Calu3 (cell line): ENCODE measurements around the gene ANO2. TPM values are rescaled to one million over a fixed set of nuclear protein-coding genes. Genes with fewer than 3 reads are reported as not detected.

ENCODE experiments used
- BruUV-seq: library from RNA; stranded (reverse); fragments of 400-500 nt; replicated peaks from 2 replicates; lab custom pipeline; 2021; lab: Mats Ljungman, UMichigan
- CTCF ChIA-PET: fragments of 300-600 bp; sonication (Branson Sonifier 250); formaldehyde crosslinking; loops from one replicate; lab custom pipeline; 2022; ENCODE audit warnings: antibody characterized with exemption; lab: Charles Lee
- DNase-seq: peaks from one replicate; pipeline ENCODE4 v3.0.0; 2022
- H3K27ac Mint-ChIP-seq: one replicate; pipeline ENCODE4 v1.8.0; 2022; ENCODE audit warnings: mixed read lengths; ENCODE audit not compliant: unreplicated experiment
- H3K27me3 Mint-ChIP-seq: one replicate; pipeline ENCODE4 v1.8.0; 2022; ENCODE audit warnings: mixed read lengths; ENCODE audit not compliant: unreplicated experiment
- H3K36me3 Mint-ChIP-seq: one replicate; pipeline ENCODE4 v1.8.0; 2022; ENCODE audit warnings: mild to moderate bottlenecking, moderate library complexity, mixed read lengths; ENCODE audit not compliant: insufficient read depth, unreplicated experiment
- H3K4me1 Mint-ChIP-seq: one replicate; pipeline ENCODE4 v1.8.0; 2022; ENCODE audit warnings: mild to moderate bottlenecking, low read depth, mixed read lengths; ENCODE audit not compliant: unreplicated experiment
- H3K4me3 Mint-ChIP-seq: one replicate; pipeline ENCODE4 v1.8.0; 2022; ENCODE audit warnings: mild to moderate bottlenecking, low read depth, moderate library complexity, mixed read lengths; ENCODE audit not compliant: unreplicated experiment
- H3K9me3 Mint-ChIP-seq: one replicate; pipeline ENCODE4 v1.8.0; 2022; ENCODE audit warnings: low read depth, mixed read lengths; ENCODE audit not compliant: unreplicated experiment
- intact Hi-C: fragments of 100-400 bp; cut with micrococcal nuclease; formaldehyde crosslinking; loops from one replicate; pipeline ENCODE4 v1.10.0; 2022; ENCODE audit not compliant: unreplicated experiment
- total RNA-seq: library from RNA; stranded (reverse); gene quantifications from 2 replicates; pipeline ENCODE4 v1.2.3, GENCODE V29; 2022
- TF ChIP-seq, protein P1 (sequence below): fragments of 200-600 bp; IDR thresholded peaks from one replicate; pipeline ENCODE4 v1.8.0; 2022; ENCODE audit warnings: antibody characterized with exemption; ENCODE audit not compliant: unreplicated experiment

ANO2 gene
- total RNA-seq, 1 experiment from 2014 or later, result not detected

DNA sequence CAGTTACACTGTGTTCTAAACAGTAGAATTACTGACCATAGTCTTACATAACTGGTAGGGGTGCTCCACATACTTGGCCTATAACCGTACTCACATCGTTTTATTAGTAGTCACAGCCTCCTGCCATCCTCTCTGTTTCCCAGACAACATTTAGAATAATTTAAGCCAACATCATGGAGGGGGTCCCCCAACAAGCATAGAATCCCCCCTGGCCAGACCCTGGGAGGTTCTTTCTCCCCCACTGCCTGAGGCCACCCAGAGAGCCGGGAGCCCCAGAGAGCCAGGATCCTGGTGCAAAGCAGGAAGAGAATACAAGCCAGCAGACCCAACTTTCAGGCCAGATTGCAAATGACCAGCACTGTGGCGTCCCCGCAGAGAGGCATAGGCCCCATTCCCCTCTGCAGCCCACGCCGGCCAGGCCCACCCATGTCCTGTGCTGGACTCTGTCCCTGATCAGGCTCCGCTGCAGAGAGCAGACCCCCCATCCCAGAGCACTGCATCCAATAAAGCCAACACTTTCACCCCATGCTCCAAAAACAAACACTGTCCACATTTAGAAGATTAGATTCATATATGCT is 317.9 kb downstream of the ANO2 start:
- no peak overlapping the region for H3K27ac Mint-ChIP-seq
- no TSS peak for BruUV-seq
- H3K4me3 Mint-ChIP-seq, result no peak overlapping the region
- TF ChIP-seq, protein P1, sequence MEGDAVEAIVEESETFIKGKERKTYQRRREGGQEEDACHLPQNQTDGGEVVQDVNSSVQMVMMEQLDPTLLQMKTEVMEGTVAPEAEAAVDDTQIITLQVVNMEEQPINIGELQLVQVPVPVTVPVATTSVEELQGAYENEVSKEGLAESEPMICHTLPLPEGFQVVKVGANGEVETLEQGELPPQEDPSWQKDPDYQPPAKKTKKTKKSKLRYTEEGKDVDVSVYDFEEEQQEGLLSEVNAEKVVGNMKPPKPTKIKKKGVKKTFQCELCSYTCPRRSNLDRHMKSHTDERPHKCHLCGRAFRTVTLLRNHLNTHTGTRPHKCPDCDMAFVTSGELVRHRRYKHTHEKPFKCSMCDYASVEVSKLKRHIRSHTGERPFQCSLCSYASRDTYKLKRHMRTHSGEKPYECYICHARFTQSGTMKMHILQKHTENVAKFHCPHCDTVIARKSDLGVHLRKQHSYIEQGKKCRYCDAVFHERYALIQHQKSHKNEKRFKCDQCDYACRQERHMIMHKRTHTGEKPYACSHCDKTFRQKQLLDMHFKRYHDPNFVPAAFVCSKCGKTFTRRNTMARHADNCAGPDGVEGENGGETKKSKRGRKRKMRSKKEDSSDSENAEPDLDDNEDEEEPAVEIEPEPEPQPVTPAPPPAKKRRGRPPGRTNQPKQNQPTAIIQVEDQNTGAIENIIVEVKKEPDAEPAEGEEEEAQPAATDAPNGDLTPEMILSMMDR, result no peak
- peaks cover 6% of the 10 kb centered on the region for H3K9me3 Mint-ChIP-seq
- intact Hi-C loops, result no loop called here
- H3K27me3 Mint-ChIP-seq, result peaks cover 35% of the 10 kb centered on the region
- H3K36me3 Mint-ChIP-seq, result no peaks in the 10 kb centered on the region
- H3K4me1 Mint-ChIP-seq, result no peaks in the 10 kb centered on the region
- CTCF ChIA-PET, result no interaction called here
- no peak for DNase-seq

DNA sequence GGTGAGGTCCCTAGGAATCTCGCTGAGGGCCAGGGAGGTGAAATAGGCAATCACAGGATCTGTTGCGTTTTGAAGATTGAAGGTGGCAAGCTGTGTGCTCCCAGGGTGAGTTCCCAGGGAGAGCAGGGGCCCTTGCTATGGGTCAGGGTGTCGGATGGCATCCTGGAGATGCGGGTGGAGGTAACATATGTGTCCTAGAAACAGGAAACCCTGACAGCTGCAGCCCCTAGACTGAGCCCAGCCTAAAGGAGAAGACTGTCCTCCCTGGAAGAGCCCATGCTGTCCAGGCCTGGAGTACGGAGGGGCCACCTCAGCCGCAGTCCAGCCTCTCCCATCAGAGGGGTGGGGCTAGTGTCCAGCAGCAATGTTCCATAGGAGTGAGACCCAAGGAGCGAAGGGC is 318.9 kb downstream of the ANO2 start:
- CTCF ChIA-PET, result no interaction called here
- peaks cover 6% of the 10 kb centered on the region for H3K9me3 Mint-ChIP-seq

DNA sequence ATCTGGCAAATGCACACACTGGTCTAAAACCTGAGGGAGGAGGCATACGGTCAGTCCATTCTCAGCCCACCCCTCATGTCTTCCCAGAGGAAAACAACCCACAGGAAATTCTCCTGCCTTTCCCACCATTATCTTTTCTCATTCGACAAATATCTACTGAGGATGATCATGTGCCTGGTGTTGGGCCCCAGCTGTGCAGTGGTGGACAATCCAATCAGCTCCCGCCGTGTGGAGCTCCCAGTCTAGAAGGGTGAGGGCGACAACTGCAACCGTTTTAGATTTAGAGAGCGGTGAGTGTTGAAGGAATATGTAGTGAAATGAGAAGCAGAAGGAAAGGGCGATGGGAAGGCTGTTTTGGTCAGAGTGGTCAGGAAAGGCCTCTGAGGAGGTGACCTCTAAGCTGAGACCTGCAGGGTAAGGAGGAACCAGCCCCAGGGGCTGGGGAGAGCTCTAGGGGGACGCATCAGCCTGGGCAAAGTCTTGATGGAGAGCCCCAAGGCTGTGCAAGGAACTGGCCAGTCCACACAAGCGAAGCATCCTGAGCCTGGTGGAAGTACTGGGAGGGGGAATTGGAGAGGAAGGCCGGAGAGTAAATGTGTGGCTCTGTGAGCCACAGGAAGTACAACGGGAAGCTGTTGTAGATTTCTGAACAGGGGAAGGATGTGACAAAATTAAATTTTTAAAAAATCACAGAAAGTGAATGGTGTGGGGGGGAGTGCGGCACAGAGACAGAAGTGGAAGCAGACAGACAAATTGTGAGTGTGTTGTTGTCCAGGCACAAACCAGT is 320.4 kb downstream of the ANO2 start:
- CTCF ChIA-PET, result no interaction called here

More for the DNA sequence above, 318.9 kb downstream of the ANO2 start:
- no TSS peak for BruUV-seq
- Mint-ChIP-seq H3K27ac (no peak overlapping the region), H3K27me3 (peaks cover 25% of the 10 kb centered on the region), H3K4me3 (no peak overlapping the region), H3K4me1 (no peaks in the 10 kb centered on the region), H3K36me3 (no peaks in the 10 kb centered on the region)
- DNase-seq, result no peak
- intact Hi-C loops, result no loop called here
- TF ChIP-seq, protein P1, result no peak

DNA sequence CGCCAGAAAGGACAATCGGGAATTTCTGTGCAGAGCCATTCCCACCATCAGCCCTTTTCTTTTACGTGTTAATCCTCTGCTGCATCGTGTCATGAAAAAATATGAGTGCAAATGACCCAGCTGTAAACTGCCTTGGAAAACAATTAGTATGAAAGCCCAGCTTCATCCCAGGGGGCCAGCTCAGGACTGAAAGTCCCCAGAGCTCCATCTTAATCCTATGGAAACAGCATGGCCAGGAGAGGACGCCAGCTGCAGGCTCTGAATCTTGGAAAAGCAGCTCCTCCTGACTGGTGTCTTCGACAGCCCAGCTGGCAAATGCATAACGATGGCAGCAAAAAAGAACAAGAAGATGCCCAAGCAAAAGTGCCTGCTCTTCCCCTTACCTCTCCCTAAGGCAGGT is 321.6 kb downstream of the ANO2 start:
- intact Hi-C loops, result no loop called here
- Mint-ChIP-seq H3K9me3 (peaks cover 2% of the 10 kb centered on the region), H3K4me3 (no peak overlapping the region), H3K36me3 (no peaks in the 10 kb centered on the region), H3K27me3 (peaks cover 7% of the 10 kb centered on the region), H3K4me1 (no peaks in the 10 kb centered on the region), H3K27ac (no peak overlapping the region)
- BruUV-seq, result no TSS peak
- DNase-seq, result no peak
- TF ChIP-seq, protein P1, result no peak
- CTCF ChIA-PET, result no interaction called here

More for the DNA sequence above, 320.4 kb downstream of the ANO2 start:
- H3K9me3 Mint-ChIP-seq, result peaks cover 6% of the 10 kb centered on the region
- no peaks in the 10 kb centered on the region for H3K36me3 Mint-ChIP-seq
- intact Hi-C loops, result no loop called here
- TF ChIP-seq, protein P1, result no peak
- DNase-seq, result no peak
- H3K4me3 Mint-ChIP-seq, result no peak overlapping the region
- BruUV-seq, result no TSS peak
- no peaks in the 10 kb centered on the region for H3K4me1 Mint-ChIP-seq
- peaks cover 20% of the 10 kb centered on the region for H3K27me3 Mint-ChIP-seq
- H3K27ac Mint-ChIP-seq, result no peak overlapping the region
